GM23248 (cell line): ENCODE measurements around the gene TMEM231. TPM values are rescaled to one million over a fixed set of nuclear protein-coding genes. Genes with fewer than 3 reads are reported as not detected.

Experiments used
- DNase-seq: peaks from one replicate; pipeline ENCODE4 v3.0.0-alpha.2; 2015
- H2AFZ ChIP-seq: fragments of 200-600 bp; sonication (generic); 2 replicates; pipeline ENCODE4 v1.6.1; 2016; ENCODE audit warnings: antibody characterized with exemption
- H3F3A ChIP-seq: fragments of 200-600 bp; sonication (generic); 2 replicates; pipeline ENCODE4 v1.6.1; 2016; ENCODE audit warnings: mild to moderate bottlenecking, antibody characterized with exemption, mixed run types; ENCODE audit not compliant: insufficient read depth
- H3K27ac ChIP-seq: fragments of 200-600 bp; sonication (generic); 2 replicates; pipeline ENCODE4 v1.5.1; 2016; ENCODE audit warnings: mild to moderate bottlenecking
- H3K27me3 ChIP-seq: fragments of 200-600 bp; sonication (generic); replicated peaks from 2 replicates; pipeline ENCODE4 v1.6.1; 2016; ENCODE audit warnings: mild to moderate bottlenecking; ENCODE audit not compliant: insufficient read depth
- H3K36me3 ChIP-seq: fragments of 200-600 bp; sonication (generic); 2 replicates; pipeline ENCODE4 v1.6.1; 2016; ENCODE audit warnings: low read depth, mild to moderate bottlenecking
- H3K4me1 ChIP-seq: fragments of 200-600 bp; sonication (generic); 2 replicates; pipeline ENCODE4 v1.6.1; 2016; ENCODE audit warnings: mild to moderate bottlenecking; ENCODE audit not compliant: insufficient read depth
- H3K4me2 ChIP-seq: fragments of 200-600 bp; sonication (generic); one replicate; pipeline ENCODE4 v1.6.1; 2016; ENCODE audit warnings: mild to moderate bottlenecking; ENCODE audit not compliant: unreplicated experiment
- H3K4me3 ChIP-seq: fragments of 200-600 bp; sonication (generic); 2 replicates; pipeline ENCODE4 v1.5.1; 2016; ENCODE audit warnings: mild to moderate bottlenecking
- H3K79me2 ChIP-seq: fragments of 200-600 bp; sonication (generic); 2 replicates; pipeline ENCODE4 v1.6.1; 2016; ENCODE audit warnings: mild to moderate bottlenecking; ENCODE audit not compliant: insufficient read depth
- H3K9ac ChIP-seq: fragments of 200-600 bp; sonication (generic); 2 replicates; pipeline ENCODE4 v1.6.1; 2016; ENCODE audit warnings: mild to moderate bottlenecking
- H3K9me2 ChIP-seq: fragments of 200-600 bp; sonication (generic); 2 replicates; pipeline ENCODE4 v1.6.1; 2016; ENCODE audit warnings: mixed run types, mild to moderate bottlenecking, moderate library complexity; ENCODE audit not compliant: insufficient read depth
- H3K9me3 ChIP-seq: fragments of 200-600 bp; sonication (generic); one replicate; pipeline ENCODE4 v1.6.1; 2017; ENCODE audit warnings: low read depth
- H4K20me1 ChIP-seq: fragments of 200-600 bp; sonication (generic); 2 replicates; pipeline ENCODE4 v1.6.0; 2016; ENCODE audit not compliant: insufficient read depth
- EZH2 ChIP-seq: fragments of 200-600 bp; sonication (generic); IDR thresholded peaks from 2 replicates; pipeline ENCODE4 v1.6.1; 2018; ENCODE audit warnings: antibody characterized with exemption, mild to moderate bottlenecking; ENCODE audit not compliant: insufficient read depth, poor library complexity, severe bottlenecking
- EZH2phosphoT487 ChIP-seq: fragments of 200-600 bp; sonication (generic); IDR thresholded peaks from 2 replicates; pipeline ENCODE4 v1.6.1; 2018; ENCODE audit warnings: antibody characterized with exemption, moderate library complexity, mild to moderate bottlenecking, low read depth; ENCODE audit not compliant: insufficient read depth
- WGBS, 2 experiments: methylation state at CpG; one replicate each; pipeline ENCODE4 v1.1.6; 2015 to 2017; ENCODE audit warnings: low lambda C conversion rate in 2 of 2, low coverage in 1 of 2; ENCODE audit errors: missing lambda C conversion rate in 2 of 2; 5-methylcytosine and 5-hydroxymethylcytosine counted together
- in situ Hi-C: fragments of 300-500 bp; cut with MboI; formaldehyde crosslinking; loops from 2 replicates; pipeline ENCODE4 v1.15.0; 2020
- polyA plus RNA-seq: library from polyadenylated mRNA; unstranded; fragments of >200 nt; fragmentation: Nextera tagmentation; extraction: Ambion mirVana; gene quantifications from 2 replicates; pipeline ENCODE4 v1.2.1, GENCODE V29; 2016
- total RNA-seq: library from RNA; depleted of rRNA; stranded (reverse); fragments of >200 nt; shearing (Covaris generic); gene quantifications from 2 replicates; pipeline ENCODE4 v1.2.3, GENCODE V29; 2014

The TMEM231 gene
- total and polyA plus RNA-seq, 2 experiments from 2014 or later: 13.5 to 20.3 TPM

- no peaks in the 10 kb centered on the region for H4K20me1 ChIP-seq
- no peaks in the 10 kb centered on the region for H3K4me1 ChIP-seq
- no peak overlapping the region for H3K4me3 ChIP-seq
- 83 to 92% methylated on average over 4 of the region's 4 CpGs for WGBS, 2 experiments
- H3K9ac ChIP-seq: no peak overlapping the region
- no peaks in the 10 kb centered on the region for H3K79me2 ChIP-seq
- H3K9me2 ChIP-seq: no peaks in the 10 kb centered on the region
- H3K9me3 ChIP-seq: no peaks in the 10 kb centered on the region
- H3K27ac ChIP-seq: no peak overlapping the region
- H3F3A ChIP-seq: no peaks in the 10 kb centered on the region
- no peak for TF ChIP-seq EZH2phosphoT487
- no peak for TF ChIP-seq EZH2
- in situ Hi-C loops: no loop called here
- no peaks in the 10 kb centered on the region for H3K27me3 ChIP-seq
- DNase-seq: no peak
- H2AFZ ChIP-seq: no peak overlapping the region
- no peak overlapping the region for H3K4me2 ChIP-seq
- H3K36me3 ChIP-seq: no peaks in the 10 kb centered on the region; the same call in 1 of the 2 replicates
Measured at GRCh38 chr16:75537776-75538175, 18.3 kb downstream of the TMEM231 start.

GRCh38 chr16:75535901-75536300 lies 20.2 kb downstream of the TMEM231 start, which contains the start of gene CHST5:
Gene CHST5, minus strand, starts transcription at chr16:75536108. Its CDS starts 5,724 bp downstream, at chr16:75530384.
- Histone ChIP-seq H3K9me2 (no peaks in the 10 kb centered on the region), H2AFZ (no peak within 1 kb of the TSS), H3K9ac (no peak within 1 kb of the TSS), H3K27ac (no peak within 1 kb of the TSS), H4K20me1 (no peaks in the 10 kb centered on the region), H3K27me3 (no peaks in the 10 kb centered on the region), H3K4me2 (no peak within 1 kb of the TSS), H3K4me1 (no peaks in the 10 kb centered on the region), H3F3A (no peaks in the 10 kb centered on the region), H3K79me2 (no peaks in the 10 kb centered on the region), H3K9me3 (no peaks in the 10 kb centered on the region), H3K36me3 (no peaks in the 10 kb centered on the region), H3K4me3 (no peak within 1 kb of the TSS)
- 90 to 91% methylated on average over 7 of the region's 7 CpGs for WGBS, 2 experiments
- no peak for DNase-seq
- in situ Hi-C loops: no loop called here
- TF ChIP-seq EZH2 (no peak), EZH2phosphoT487 (no peak)

DNA sequence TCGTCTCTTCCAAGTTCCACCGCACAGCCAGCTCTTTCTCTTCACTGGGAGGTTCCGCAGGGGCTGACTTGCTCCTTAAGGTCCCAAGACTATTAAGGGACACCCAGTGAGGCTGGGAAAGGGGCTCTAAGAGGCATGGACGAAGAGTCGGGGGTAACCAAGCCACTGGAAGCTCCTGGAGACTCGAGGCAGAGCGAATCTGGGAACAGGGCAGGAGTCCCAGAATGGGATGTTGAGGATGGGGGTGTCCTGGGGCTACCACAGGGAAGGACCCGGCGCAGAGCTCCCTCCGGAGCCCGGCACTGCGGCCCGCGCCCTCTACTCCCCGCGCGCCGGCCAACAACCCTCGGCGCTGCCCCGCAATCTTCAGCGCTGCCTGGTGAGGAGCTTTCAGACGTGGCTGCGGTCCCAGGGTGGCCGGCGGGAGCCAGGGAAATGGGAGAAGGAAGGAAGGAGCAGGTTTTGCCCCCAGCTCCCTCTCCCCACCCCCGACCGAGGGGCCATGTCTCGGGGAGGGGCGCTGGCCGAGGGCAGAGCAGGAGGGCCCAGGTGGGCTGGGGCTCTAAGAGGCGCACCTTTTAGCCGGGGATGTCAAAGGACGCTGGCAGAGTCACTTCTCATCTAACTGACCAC lies 20.7 kb downstream of the TMEM231 start:
- no peak overlapping the region for H2AFZ ChIP-seq
- H3K9me2 ChIP-seq: no peaks in the 10 kb centered on the region
- in situ Hi-C loops: no loop called here
- H3K27ac ChIP-seq: no peak overlapping the region
- no peaks in the 10 kb centered on the region for H3K4me1 ChIP-seq
- H3F3A ChIP-seq: no peaks in the 10 kb centered on the region
- no peaks in the 10 kb centered on the region for H3K36me3 ChIP-seq
- no peak overlapping the region for H3K9ac ChIP-seq
- TF ChIP-seq EZH2phosphoT487 (no peak), EZH2 (no peak)
- no peaks in the 10 kb centered on the region for H4K20me1 ChIP-seq
- no peak for DNase-seq
- no peak overlapping the region for H3K4me2 ChIP-seq
- WGBS, 2 experiments: 48 to 57% methylated on average over 14 to 32 of the region's 34 CpGs
- no peaks in the 10 kb centered on the region for H3K27me3 ChIP-seq
- no peaks in the 10 kb centered on the region for H3K9me3 ChIP-seq
- no peak overlapping the region for H3K4me3 ChIP-seq
- no peaks in the 10 kb centered on the region for H3K79me2 ChIP-seq

GRCh38 chr16:75534560-75535205 lies 21.4 kb downstream of the TMEM231 start:
- Histone ChIP-seq H4K20me1 (no peaks in the 10 kb centered on the region), H2AFZ (no peak overlapping the region), H3K9me3 (no peaks in the 10 kb centered on the region), H3K79me2 (no peaks in the 10 kb centered on the region), H3K9me2 (no peaks in the 10 kb centered on the region), H3K27ac (no peak overlapping the region), H3K27me3 (no peaks in the 10 kb centered on the region), H3K4me1 (no peaks in the 10 kb centered on the region), H3K4me2 (no peak overlapping the region), H3F3A (no peaks in the 10 kb centered on the region), H3K9ac (no peak overlapping the region), H3K4me3 (no peak overlapping the region), H3K36me3 (no peaks in the 10 kb centered on the region)
- no peak for DNase-seq
- TF ChIP-seq EZH2 (no peak), EZH2phosphoT487 (no peak)
- in situ Hi-C loops: no loop called here
- 63 to 69% methylated on average over 19 of the region's 19 CpGs for WGBS, 2 experiments
